ENCODE data around the gene TMA7B. TPM values are rescaled to one million over a fixed set of nuclear protein-coding genes. Genes with fewer than 3 reads are reported as not detected.

TMA7B gene
- total RNA-seq, 1 donor from 2014 or later = not detected

GRCh38 chr22:39932166-39932565, 28.0 kb upstream of the TMA7B start:
- TF ChIP-seq, protein P1, sequence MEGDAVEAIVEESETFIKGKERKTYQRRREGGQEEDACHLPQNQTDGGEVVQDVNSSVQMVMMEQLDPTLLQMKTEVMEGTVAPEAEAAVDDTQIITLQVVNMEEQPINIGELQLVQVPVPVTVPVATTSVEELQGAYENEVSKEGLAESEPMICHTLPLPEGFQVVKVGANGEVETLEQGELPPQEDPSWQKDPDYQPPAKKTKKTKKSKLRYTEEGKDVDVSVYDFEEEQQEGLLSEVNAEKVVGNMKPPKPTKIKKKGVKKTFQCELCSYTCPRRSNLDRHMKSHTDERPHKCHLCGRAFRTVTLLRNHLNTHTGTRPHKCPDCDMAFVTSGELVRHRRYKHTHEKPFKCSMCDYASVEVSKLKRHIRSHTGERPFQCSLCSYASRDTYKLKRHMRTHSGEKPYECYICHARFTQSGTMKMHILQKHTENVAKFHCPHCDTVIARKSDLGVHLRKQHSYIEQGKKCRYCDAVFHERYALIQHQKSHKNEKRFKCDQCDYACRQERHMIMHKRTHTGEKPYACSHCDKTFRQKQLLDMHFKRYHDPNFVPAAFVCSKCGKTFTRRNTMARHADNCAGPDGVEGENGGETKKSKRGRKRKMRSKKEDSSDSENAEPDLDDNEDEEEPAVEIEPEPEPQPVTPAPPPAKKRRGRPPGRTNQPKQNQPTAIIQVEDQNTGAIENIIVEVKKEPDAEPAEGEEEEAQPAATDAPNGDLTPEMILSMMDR (conservative IDR thresholded peaks at IDR 0.05; ENCODE audit: low read depth, low read length) = no peak
- no peak overlapping the region for H3K4me3 ChIP-seq (ENCODE audit: low read depth, low read length)
- no peak for DNase-seq (ENCODE audit: low read depth)

GRCh38 chr22:39932918-39933649, 27.1 kb upstream of the TMA7B start:
- DNase-seq (ENCODE audit: low read depth) = no peak

GRCh38 chr22:39933741-39934140, 26.5 kb upstream of the TMA7B start:
- TF ChIP-seq, protein P1 (conservative IDR thresholded peaks at IDR 0.05; ENCODE audit: low read depth, low read length) = no peak
- H3K4me3 ChIP-seq (ENCODE audit: low read depth, low read length) = no peak overlapping the region
- DNase-seq (ENCODE audit: low read depth) = no peak

More at GRCh38 chr22:39932918-39933649, 27.1 kb upstream of the TMA7B start:
- TF ChIP-seq, protein P1 (conservative IDR thresholded peaks at IDR 0.05; ENCODE audit: low read depth, low read length) = peak; percentile 79
- H3K4me3 ChIP-seq (ENCODE audit: low read depth, low read length) = no peak overlapping the region

DNA sequence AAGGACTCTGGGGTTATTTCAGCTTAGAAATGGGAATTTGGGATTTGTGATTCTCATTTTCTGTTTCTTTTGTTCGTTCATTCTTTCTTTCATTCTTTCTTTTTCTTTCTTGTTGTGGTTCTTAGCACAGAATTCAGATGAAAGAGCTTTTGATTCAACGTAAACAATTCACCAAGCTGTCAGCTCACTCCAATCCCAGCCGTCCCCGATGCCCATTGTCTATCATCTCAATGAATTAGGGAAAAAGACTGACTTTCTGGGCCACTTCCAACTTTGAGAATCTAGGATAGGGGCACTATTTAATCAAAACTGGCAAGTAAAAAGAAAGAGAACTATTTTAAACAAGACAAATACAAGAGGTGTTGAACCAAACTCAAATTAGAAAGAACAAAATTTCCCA, 25.1 kb upstream of the TMA7B start:
- TF ChIP-seq, protein P1 (conservative IDR thresholded peaks at IDR 0.05; ENCODE audit: low read depth, low read length) = no peak
- no peak for DNase-seq (ENCODE audit: low read depth)
- no peak overlapping the region for H3K4me3 ChIP-seq (ENCODE audit: low read depth, low read length)

DNA sequence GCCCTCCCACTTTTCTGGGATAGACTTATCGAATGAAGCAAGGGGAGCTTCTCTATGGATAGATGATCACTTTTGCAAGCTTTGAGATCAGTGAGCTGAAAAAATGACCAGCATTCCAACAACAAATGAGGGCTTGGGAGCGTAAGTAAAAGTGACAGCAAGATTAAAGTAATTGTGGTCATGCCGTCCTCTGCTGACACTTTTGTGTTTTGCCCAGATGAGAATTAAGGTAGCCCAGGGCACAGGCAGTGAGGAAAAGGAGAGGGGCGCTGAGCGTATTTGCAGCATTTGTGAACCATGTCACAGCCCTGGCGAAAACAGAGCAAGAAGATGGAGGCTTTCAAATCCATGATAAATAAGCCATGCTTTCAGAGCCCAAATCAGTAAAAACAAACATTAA, 24.6 kb upstream of the TMA7B start:
- H3K4me3 ChIP-seq (ENCODE audit: low read depth, low read length) = no peak overlapping the region
- DNase-seq (ENCODE audit: low read depth) = no peak
- TF ChIP-seq, protein P1 (conservative IDR thresholded peaks at IDR 0.05; ENCODE audit: low read depth, low read length) = no peak

DNA sequence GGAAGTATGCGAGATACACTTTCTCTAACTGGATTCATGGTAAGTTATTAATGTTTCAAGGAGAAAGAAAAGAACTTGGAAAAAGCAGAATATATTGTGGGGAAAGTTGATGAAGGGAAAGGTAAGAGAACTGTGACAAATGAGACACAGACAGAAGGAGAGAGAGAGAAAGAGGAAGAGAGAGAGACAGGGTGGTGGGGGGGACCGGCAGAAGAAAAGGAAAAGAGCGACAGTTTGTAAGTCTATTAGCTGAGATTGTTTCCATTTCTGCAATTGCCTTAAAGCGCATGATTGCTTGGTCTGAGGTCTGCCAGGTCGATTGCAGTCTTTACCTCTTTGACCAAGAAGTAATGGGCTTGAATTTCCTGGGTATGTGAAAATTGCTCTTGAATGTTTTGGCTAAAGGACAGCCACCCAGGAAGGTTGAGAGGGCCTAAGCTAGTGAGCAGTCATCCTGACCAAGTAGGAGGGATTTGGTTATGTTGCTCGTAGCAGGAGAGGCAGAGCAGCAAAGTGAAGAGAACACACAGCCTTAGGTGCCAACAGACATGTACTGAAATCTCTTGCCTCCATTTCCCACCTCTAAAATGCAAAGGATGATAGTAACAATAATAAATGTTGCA, 23.6 kb upstream of the TMA7B start:
- DNase-seq (ENCODE audit: low read depth) = no peak
- TF ChIP-seq, protein P1 (conservative IDR thresholded peaks at IDR 0.05; ENCODE audit: low read depth, low read length) = no peak
- no peak overlapping the region for H3K4me3 ChIP-seq (ENCODE audit: low read depth, low read length)
